ENCODE results near the gene ZBTB46.
"Not testable (repeated sequence)": the region's sequence is repeated elsewhere in the genome, so short reads cannot be mapped to it uniquely, and the experiment has no call there.

- TF ChIP-seq CTCF (IDR thresholded peaks at IDR 0.05); ZFX (IDR thresholded peaks at IDR 0.05; ENCODE audit: borderline replicate concordance): not testable (repeated sequence)
Measured at GRCh38 chr20:63801174-63801573, 29.9 kb downstream of the ZBTB46 start.

Measured in 22Rv1 (cell line).